NCI-H460 (cell line): ENCODE measurements around the gene TTC27. TPM values are rescaled to one million over a fixed set of nuclear protein-coding genes. Genes with fewer than 3 reads are reported as not detected.

Source experiments
- DNase-seq: peaks from one replicate; pipeline ENCODE4 v3.0.0-alpha.2; 2016; ENCODE audit warnings: low read depth; ENCODE audit errors: extremely low read depth
- total RNA-seq: library from RNA; depleted of rRNA; stranded (reverse); fragments of >200 nt; shearing (Covaris generic); gene quantifications from 2 replicates; pipeline ENCODE4 v1.2.3, GENCODE V29; 2014

Gene TTC27
- total RNA-seq, 1 experiment from 2014 or later = 39.1 TPM

- no peak for DNase-seq
These were observed 173.9 kb downstream of the TTC27 start for GRCh38 chr2:32801741-32802140.

- DNase-seq = no peak
These were observed 175.0 kb downstream of the TTC27 start for GRCh38 chr2:32802877-32803276.

GRCh38 chr2:32804205-32804604 lies 176.4 kb downstream of the TTC27 start:
- DNase-seq = no peak

GRCh38 chr2:32805104-32806095 lies 177.6 kb downstream of the TTC27 start:
- peak; percentile 29 for DNase-seq

GRCh38 chr2:32806857-32807256 lies 179.0 kb downstream of the TTC27 start:
- no peak for DNase-seq

- no peak for DNase-seq
These were observed 179.8 kb downstream of the TTC27 start for GRCh38 chr2:32807662-32808061.

- DNase-seq = no peak
These were observed 183.2 kb downstream of the TTC27 start for GRCh38 chr2:32810909-32811495.

GRCh38 chr2:32811696-32812095 lies 183.8 kb downstream of the TTC27 start:
- DNase-seq = no peak

GRCh38 chr2:32812316-32812715 lies 184.5 kb downstream of the TTC27 start:
- no peak for DNase-seq

GRCh38 chr2:32820088-32820487 lies 192.2 kb downstream of the TTC27 start:
- no peak for DNase-seq

- no peak for DNase-seq
These were observed 192.9 kb downstream of the TTC27 start for GRCh38 chr2:32820701-32821100.

GRCh38 chr2:32824070-32824809 lies 196.4 kb downstream of the TTC27 start:
- no peak for DNase-seq

- DNase-seq = no peak
These were observed 197.5 kb downstream of the TTC27 start for GRCh38 chr2:32825291-32825712.

GRCh38 chr2:32830196-32830595 lies 202.3 kb downstream of the TTC27 start:
- no peak for DNase-seq

- DNase-seq = no peak
These were observed 205.0 kb downstream of the TTC27 start for GRCh38 chr2:32832821-32833220.

GRCh38 chr2:32833709-32834108 lies 205.9 kb downstream of the TTC27 start:
- no peak for DNase-seq

- DNase-seq = no peak
These were observed 207.3 kb downstream of the TTC27 start for GRCh38 chr2:32835148-32835547.

- DNase-seq = no peak
These were observed 209.1 kb downstream of the TTC27 start for GRCh38 chr2:32836933-32837332.

- no peak for DNase-seq
These were observed 210.6 kb downstream of the TTC27 start for GRCh38 chr2:32838418-32838817.

GRCh38 chr2:32838949-32839348 lies 211.1 kb downstream of the TTC27 start:
- DNase-seq = no peak
